GM19328 (cell line): Measurements from ENCODE around the gene UBE2QL1.

Experiments used
- ATAC-seq: cut with Tn5 transposase; IDR thresholded peaks from one replicate; pipeline ENCODE4 v1.9.1; 2021; ENCODE audit warnings: mild to moderate bottlenecking, moderate library complexity; ENCODE audit not compliant: unreplicated experiment

UBE2QL1 gene

GRCh38 chr5:6522331-6522730 lies 73.7 kb downstream of the UBE2QL1 start:
- ATAC-seq = no peak

- no peak for ATAC-seq
These were observed 74.3 kb downstream of the UBE2QL1 start for GRCh38 chr5:6522923-6523322.

GRCh38 chr5:6525422-6525821 lies 76.8 kb downstream of the UBE2QL1 start:
- no peak for ATAC-seq

GRCh38 chr5:6525910-6526309 lies 77.3 kb downstream of the UBE2QL1 start:
- no peak for ATAC-seq

GRCh38 chr5:6527749-6528455 lies 79.2 kb downstream of the UBE2QL1 start:
- ATAC-seq = no peak

GRCh38 chr5:6535594-6535993 lies 86.9 kb downstream of the UBE2QL1 start:
- no peak for ATAC-seq

- no peak for ATAC-seq
These were observed 90.4 kb downstream of the UBE2QL1 start for GRCh38 chr5:6539060-6539459.

- no peak for ATAC-seq
These were observed 91.6 kb downstream of the UBE2QL1 start for GRCh38 chr5:6540111-6540827.

GRCh38 chr5:6541256-6542013 lies 92.8 kb downstream of the UBE2QL1 start:
- ATAC-seq = no peak

GRCh38 chr5:6542421-6543345 lies 94.0 kb downstream of the UBE2QL1 start:
- no peak for ATAC-seq

GRCh38 chr5:6543346-6543730 lies 94.7 kb downstream of the UBE2QL1 start:
- no peak for ATAC-seq

GRCh38 chr5:6543830-6544560 lies 95.3 kb downstream of the UBE2QL1 start:
- no peak for ATAC-seq
